BE2C (cell line): ENCODE measurements around the gene EML6.

ENCODE experiments used
- DNase-seq: peaks from one replicate; pipeline ENCODE4 v3.0.0-alpha.2; 2020
- H3K27me3 ChIP-seq: fragments of 250-450 bp; sonication (Bioruptor Pico); 2 replicates; pipeline ENCODE4 v1.5.1; 2020; ENCODE audit warnings: mild to moderate bottlenecking
- H3K36me3 ChIP-seq: fragments of 250-450 bp; sonication (Bioruptor Pico); 2 replicates; pipeline ENCODE4 v1.5.1; 2020; ENCODE audit warnings: mild to moderate bottlenecking
- H3K4me1 ChIP-seq: fragments of 250-450 bp; sonication (Bioruptor Pico); 2 replicates; pipeline ENCODE4 v1.5.1; 2020
- H3K4me3 ChIP-seq: 2 replicates; pipeline ENCODE4 v1.5.1; 2011; ENCODE audit warnings: low read depth, low read length
- H3K9me3 ChIP-seq: fragments of 250-450 bp; sonication (Bioruptor Pico); 2 replicates; pipeline ENCODE4 v1.5.1; 2020
- CTCF ChIP-seq: IDR thresholded peaks from 2 replicates; pipeline ENCODE4 v1.5.1; 2012; ENCODE audit warnings: mild to moderate bottlenecking, low read depth, low read length

Gene EML6

GRCh38 chr2:54797307-54797706 is 73.8 kb downstream of the EML6 start:
- TF ChIP-seq CTCF: no peak
- no peaks in the 10 kb centered on the region for H3K36me3 ChIP-seq
- no peak overlapping the region for H3K4me3 ChIP-seq
- no peaks in the 10 kb centered on the region for H3K9me3 ChIP-seq
- DNase-seq: no peak
- H3K4me1 ChIP-seq: peaks cover 21% of the 10 kb centered on the region; the same call in 1 of the 2 replicates
- H3K27me3 ChIP-seq: no peaks in the 10 kb centered on the region

- Histone ChIP-seq H3K36me3 (no peaks in the 10 kb centered on the region), H3K4me3 (no peak overlapping the region), H3K27me3 (no peaks in the 10 kb centered on the region), H3K4me1 (peaks cover 21% of the 10 kb centered on the region), H3K9me3 (no peaks in the 10 kb centered on the region)
- TF ChIP-seq CTCF: no peak
- no peak for DNase-seq
Measured at GRCh38 chr2:54801352-54801751, 77.9 kb downstream of the EML6 start.

GRCh38 chr2:54803783-54804751 is 80.6 kb downstream of the EML6 start:
- TF ChIP-seq CTCF: no peak
- H3K4me3 ChIP-seq: peak overlapping the region; percentile 8
- peak; percentile 50 for DNase-seq
- no peaks in the 10 kb centered on the region for H3K9me3 ChIP-seq
- peaks cover 30% of the 10 kb centered on the region for H3K4me1 ChIP-seq
- H3K27me3 ChIP-seq: no peaks in the 10 kb centered on the region
- no peaks in the 10 kb centered on the region for H3K36me3 ChIP-seq

GRCh38 chr2:54805255-54805654 is 81.8 kb downstream of the EML6 start:
- Histone ChIP-seq H3K27me3 (no peaks in the 10 kb centered on the region), H3K36me3 (no peaks in the 10 kb centered on the region), H3K4me1 (peaks cover 30% of the 10 kb centered on the region), H3K9me3 (no peaks in the 10 kb centered on the region), H3K4me3 (no peak overlapping the region)
- DNase-seq: no peak
- TF ChIP-seq CTCF: no peak

GRCh38 chr2:54806975-54807374 is 83.5 kb downstream of the EML6 start:
- Histone ChIP-seq H3K27me3 (no peaks in the 10 kb centered on the region), H3K36me3 (no peaks in the 10 kb centered on the region), H3K4me1 (peaks cover 30% of the 10 kb centered on the region), H3K9me3 (no peaks in the 10 kb centered on the region), H3K4me3 (no peak overlapping the region)
- DNase-seq: no peak
- TF ChIP-seq CTCF: no peak

GRCh38 chr2:54808661-54809060 is 85.2 kb downstream of the EML6 start:
- Histone ChIP-seq H3K9me3 (no peaks in the 10 kb centered on the region), H3K4me3 (no peak overlapping the region), H3K4me1 (peaks cover 17% of the 10 kb centered on the region), H3K36me3 (no peaks in the 10 kb centered on the region), H3K27me3 (no peaks in the 10 kb centered on the region)
- TF ChIP-seq CTCF: no peak
- DNase-seq: no peak
